Measurements from ENCODE around the gene SPEF2.

Gene SPEF2

GRCh38 chr5:35707659-35708058, 90.0 kb downstream of the SPEF2 start:
- DNase-seq (ENCODE audit: low spot score), result no peak

- no peak for DNase-seq (ENCODE audit: low spot score)
These were observed 92.0 kb downstream of the SPEF2 start for GRCh38 chr5:35709688-35710087.

DNA sequence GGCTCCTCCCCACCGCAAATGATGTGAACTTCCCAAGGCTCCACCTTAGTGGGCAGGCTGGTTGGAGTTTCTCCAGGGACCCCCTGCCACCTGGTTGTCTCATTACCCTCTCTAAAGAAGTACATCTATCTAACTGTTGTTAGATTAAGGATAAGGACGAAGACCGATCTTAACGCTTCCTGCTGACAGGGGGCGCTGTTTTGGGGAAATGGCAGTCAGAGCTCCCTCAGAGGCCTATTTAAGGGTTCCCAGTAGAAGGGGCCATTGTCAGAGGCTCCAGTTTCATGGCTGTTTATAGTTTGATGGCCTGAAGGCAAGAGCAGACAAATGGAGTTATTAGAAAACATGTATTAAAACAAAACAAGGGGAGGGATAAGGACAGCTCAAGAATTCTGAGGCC, 100.1 kb downstream of the SPEF2 start:
- no peak for DNase-seq (ENCODE audit: low spot score)

- no peak for DNase-seq (ENCODE audit: low spot score)
These were observed 118.1 kb downstream of the SPEF2 start for GRCh38 chr5:35735718-35736117.

- no peak for DNase-seq (ENCODE audit: low spot score)
These were observed 118.6 kb downstream of the SPEF2 start for GRCh38 chr5:35736280-35736679.

DNA sequence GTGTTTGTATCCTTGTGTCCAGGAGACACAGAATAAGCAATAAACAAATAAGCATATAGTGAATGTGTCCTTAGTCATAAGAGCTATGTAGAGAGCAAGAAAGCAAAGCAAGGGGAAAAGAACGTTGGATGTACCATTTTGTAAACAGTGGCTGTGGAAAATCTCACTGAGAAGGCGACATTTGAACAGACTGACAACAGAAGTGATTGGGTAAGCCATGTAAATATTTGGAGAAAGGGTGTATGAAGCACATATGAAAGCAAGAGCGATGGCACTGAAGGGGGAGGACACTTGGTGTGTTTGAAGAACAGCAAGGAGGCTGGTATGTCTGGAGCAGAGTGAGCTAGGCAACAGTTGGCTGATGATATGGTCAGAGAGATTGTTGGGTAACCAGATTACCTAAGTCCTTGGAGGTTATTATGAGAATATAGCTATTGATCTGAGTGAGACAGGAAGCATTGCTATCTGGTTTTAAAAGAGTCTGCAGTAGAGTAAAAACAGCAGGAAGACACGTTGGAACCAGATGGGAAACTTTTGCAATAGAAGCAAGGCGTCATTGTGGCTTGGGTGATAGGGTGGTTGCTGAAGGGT, 123.6 kb downstream of the SPEF2 start:
- DNase-seq (ENCODE audit: low spot score), result no peak

GRCh38 chr5:35741971-35742370, 124.3 kb downstream of the SPEF2 start:
- DNase-seq (ENCODE audit: low spot score), result no peak

- no peak for DNase-seq (ENCODE audit: low spot score)
These were observed 126.0 kb downstream of the SPEF2 start for GRCh38 chr5:35743644-35744043.

GRCh38 chr5:35745193-35745592, 127.5 kb downstream of the SPEF2 start:
- DNase-seq (ENCODE audit: low spot score), result no peak

- DNase-seq (ENCODE audit: low spot score), result no peak
These were observed 128.0 kb downstream of the SPEF2 start for GRCh38 chr5:35745660-35746059.

DNA sequence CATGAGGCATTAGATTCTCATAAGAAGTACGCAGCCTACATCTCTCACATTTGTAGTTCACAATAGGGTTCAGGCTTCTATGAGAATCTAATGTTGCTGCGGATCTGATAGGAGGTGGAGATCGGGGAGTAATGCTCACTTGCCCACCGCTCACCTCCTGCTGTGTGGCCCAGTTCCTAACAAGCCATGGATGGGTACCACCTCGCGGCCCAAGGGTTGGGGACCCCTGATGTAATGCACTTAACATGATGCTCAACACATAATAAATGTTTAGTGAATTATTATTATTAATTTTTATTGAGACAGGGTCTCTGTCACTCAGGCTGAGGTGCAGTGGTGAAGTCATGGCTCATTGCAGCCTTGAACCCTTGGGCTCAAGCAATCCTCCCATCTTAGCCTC, 134.3 kb downstream of the SPEF2 start:
- DNase-seq (ENCODE audit: low spot score), result no peak

DNA sequence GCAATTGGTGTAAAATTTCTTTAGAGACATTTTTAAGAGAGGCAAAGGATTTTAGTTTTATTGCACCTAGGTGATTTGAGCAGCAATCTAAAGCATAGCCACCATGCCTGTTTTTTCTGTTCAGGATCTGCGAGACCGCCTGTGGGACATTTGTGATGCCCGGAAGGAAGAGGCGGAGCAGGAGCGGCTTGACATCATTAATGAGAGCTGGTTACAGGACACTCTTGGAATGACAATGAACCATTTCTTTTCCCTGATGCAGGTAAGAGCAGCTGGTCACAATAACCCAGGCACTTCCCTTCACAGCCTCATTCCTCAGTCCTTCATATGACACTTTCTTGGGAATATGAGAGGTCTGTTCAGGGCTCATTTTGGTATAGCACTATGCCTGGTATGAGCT, 135.8 kb downstream of the SPEF2 start:
- no peak for DNase-seq (ENCODE audit: low spot score)

GRCh38 chr5:35754481-35754880, 136.8 kb downstream of the SPEF2 start:
- DNase-seq (ENCODE audit: low spot score), result no peak

DNA sequence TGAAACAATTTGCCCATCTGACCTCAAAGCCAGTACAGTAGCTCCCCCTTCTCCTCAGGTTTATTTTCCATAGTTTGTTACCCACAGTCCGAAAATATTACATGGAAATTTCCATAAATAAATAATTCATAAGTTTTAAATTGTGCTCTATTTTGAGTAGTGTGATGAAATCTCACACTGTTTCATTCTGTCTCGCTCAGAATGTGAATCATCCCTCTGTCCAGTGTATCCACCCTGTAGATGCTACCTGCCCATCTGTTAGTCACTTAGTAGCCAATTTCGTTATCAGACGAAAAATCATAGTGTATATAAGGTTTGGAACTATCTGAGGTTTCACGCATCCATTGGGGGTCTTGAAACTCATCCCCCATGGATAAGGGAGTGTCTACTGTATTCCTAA, 138.3 kb downstream of the SPEF2 start:
- no peak for DNase-seq (ENCODE audit: low spot score)

GRCh38 chr5:35758151-35758724, 140.6 kb downstream of the SPEF2 start:
- no peak for DNase-seq (ENCODE audit: low spot score)

- DNase-seq (ENCODE audit: low spot score), result no peak
These were observed 143.9 kb downstream of the SPEF2 start for GRCh38 chr5:35761541-35761940.

- no peak for DNase-seq (ENCODE audit: low spot score)
These were observed 144.7 kb downstream of the SPEF2 start for GRCh38 chr5:35762368-35762767.

- DNase-seq (ENCODE audit: low spot score), result no peak
These were observed 148.3 kb downstream of the SPEF2 start for GRCh38 chr5:35765921-35766320.

- no peak for DNase-seq (ENCODE audit: low spot score)
These were observed 153.6 kb downstream of the SPEF2 start for GRCh38 chr5:35771300-35771699.

DNA sequence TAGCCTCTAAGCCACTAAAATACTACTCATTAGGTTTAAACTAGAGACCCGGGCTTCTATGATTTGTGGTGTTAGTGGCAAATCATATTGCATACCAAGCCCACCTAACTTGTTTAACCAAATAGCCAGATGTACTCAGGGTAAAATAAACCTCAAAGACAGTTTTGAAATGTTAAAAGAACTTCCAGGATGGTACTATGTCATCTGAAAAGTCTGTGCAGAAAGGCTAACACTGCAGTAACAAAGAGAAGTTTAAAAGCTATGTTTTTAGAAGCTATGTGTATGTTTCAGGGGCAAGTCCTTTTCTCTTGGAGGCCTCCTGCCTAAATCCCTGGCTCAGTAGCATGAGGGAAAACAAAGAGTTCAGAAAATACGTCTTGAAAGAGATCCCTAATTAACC, 154.2 kb downstream of the SPEF2 start:
- no peak for DNase-seq (ENCODE audit: low spot score)

DNA sequence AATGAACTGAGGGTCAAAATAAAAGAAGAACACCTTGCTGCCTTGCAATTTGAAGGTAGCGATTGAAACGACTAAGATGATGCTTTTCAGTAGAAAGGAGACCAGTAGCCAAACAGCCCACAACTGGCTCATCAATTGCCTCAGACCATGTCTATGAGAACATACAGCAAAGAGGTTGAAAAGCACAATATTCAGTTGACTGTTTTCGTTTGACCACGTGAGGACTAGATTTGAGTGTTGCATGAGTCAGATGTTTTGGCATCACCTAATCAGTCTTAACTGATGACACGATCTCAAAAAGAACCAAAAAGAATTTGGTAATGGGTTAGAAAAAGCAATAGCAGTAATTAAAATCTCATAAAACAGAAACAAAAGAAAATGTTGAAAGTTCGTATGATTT, 156.3 kb downstream of the SPEF2 start:
- no peak for DNase-seq (ENCODE audit: low spot score)

DNA sequence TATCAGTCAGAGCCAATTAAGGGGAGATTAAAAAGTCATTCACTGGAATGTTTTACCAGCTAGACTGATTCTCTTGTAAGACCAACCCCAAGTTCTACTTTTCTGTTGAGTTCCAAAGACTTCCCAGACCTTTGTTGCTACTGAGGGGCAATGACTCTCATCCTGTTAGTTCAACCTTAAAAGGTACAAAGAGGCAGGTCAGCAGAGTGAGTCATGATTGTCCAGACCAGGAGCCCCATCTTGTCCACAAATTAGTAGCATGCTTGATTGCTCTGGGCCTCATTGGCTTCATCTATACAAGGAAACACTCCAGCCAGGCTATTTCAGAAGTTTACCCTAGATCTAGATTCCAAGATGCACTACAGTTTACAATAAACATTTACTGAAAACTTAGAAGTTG, 159.1 kb downstream of the SPEF2 start:
- no peak for DNase-seq (ENCODE audit: low spot score)

GRCh38 chr5:35777358-35778087, 159.9 kb downstream of the SPEF2 start:
- peak; percentile 81 for DNase-seq (ENCODE audit: low spot score)
